ENCODE results near the gene ZFP36. TPM values are rescaled to one million over a fixed set of nuclear protein-coding genes. Genes with fewer than 3 reads are reported as not detected.

ZFP36 gene
- total RNA-seq, 4 donors from 2014 or later, result 32.4 to 109 (median 62.4) TPM

GRCh38 chr19:39438270-39438934 is 31.8 kb downstream of the ZFP36 start:
- no peaks in the 10 kb centered on the region for H3K9me3 ChIP-seq
- peaks cover 7 to 10% of the 10 kb centered on the region in 2 donors for H3K36me3 ChIP-seq
- no peak overlapping the region for H3K27ac ChIP-seq
- intact Hi-C loops (cut with DNase I), result no loop called here
- TF ChIP-seq CTCF (IDR thresholded peaks at IDR 0.05) (no peak), POLR2A (IDR thresholded peaks at IDR 0.05) (no peak)
- DNase-seq, result no peak
- no peak overlapping the region for H3K4me3 ChIP-seq (replicated peaks in 1 of 3)
- no peaks in the 10 kb centered on the region for H3K27me3 ChIP-seq
- H3K4me1 ChIP-seq, result peaks cover 13 to 19% of the 10 kb centered on the region in 2 donors
- WGBS, 2 donors, result 71 to 80% methylated on average over 9 of the region's 9 CpGs

GRCh38 chr19:39444598-39445195 is 38.0 kb downstream of the ZFP36 start:
- H3K4me1 ChIP-seq, result peaks cover 21 to 25% of the 10 kb centered on the region in 2 donors
- H3K9me3 ChIP-seq, result no peaks in the 10 kb centered on the region
- intact Hi-C loops (cut with DNase I), result loop anchor here (10.0 kb wide), 1 partner anchor 90 kb away; the partner anchor contains the start of gene EID2B
- 7 to 9% methylated on average over 17 of the region's 17 CpGs for WGBS, 2 donors
- no peaks in the 10 kb centered on the region for H3K36me3 ChIP-seq
- H3K27ac ChIP-seq, result peak overlapping the region; percentile 84 to 90 (median 88)
- no peaks in the 10 kb centered on the region for H3K27me3 ChIP-seq
- TF ChIP-seq POLR2A (IDR thresholded peaks at IDR 0.05), result no peak
- no peak for TF ChIP-seq CTCF (IDR thresholded peaks at IDR 0.05)
- H3K4me3 ChIP-seq (replicated peaks in 1 of 3), result peak overlapping the region in 2 of 3 donors; percentile 85 to 86
- peak; percentile 7 to 21 for DNase-seq

GRCh38 chr19:39445196-39446111 is 38.8 kb downstream of the ZFP36 start, which contains the start of gene SUPT5H:
Gene SUPT5H, plus strand, starts transcription at chr19:39445582. Its CDS starts 309 bp downstream, at chr19:39445891.
- peak; percentile 55 to 95 for TF ChIP-seq POLR2A (IDR thresholded peaks at IDR 0.05)
- TF ChIP-seq CTCF (IDR thresholded peaks at IDR 0.05), result peak in 1 of 6 experiments; percentile 19
- 0% methylated on average over 34 to 56 of the region's 68 CpGs for WGBS, 2 donors
- Histone ChIP-seq H3K4me3 (replicated peaks in 1 of 3) (peak within 1 kb of the TSS; percentile 71 to 86 (median 85)), H3K9me3 (no peaks in the 10 kb centered on the region), H3K27me3 (no peaks in the 10 kb centered on the region), H3K4me1 (peaks cover 21 to 25% of the 10 kb centered on the region in 2 donors), H3K36me3 (no peaks in the 10 kb centered on the region), H3K27ac (peak within 1 kb of the TSS; percentile 84 to 90 (median 88))
- intact Hi-C loops (cut with DNase I), result loop anchor here (10.0 kb wide), 1 partner anchor 89 kb away; the partner anchor contains the start of gene EID2B
- peak; percentile 98 for DNase-seq

GRCh38 chr19:39446365-39447084 is 39.9 kb downstream of the ZFP36 start:
- peak overlapping the region in 1 of 3 donors; percentile 88 for H3K27ac ChIP-seq
- H3K9me3 ChIP-seq, result no peaks in the 10 kb centered on the region
- DNase-seq, result no peak
- no peaks in the 10 kb centered on the region for H3K36me3 ChIP-seq
- TF ChIP-seq CTCF (IDR thresholded peaks at IDR 0.05) (no peak), POLR2A (IDR thresholded peaks at IDR 0.05) (no peak)
- peaks cover 21 to 25% of the 10 kb centered on the region in 2 donors for H3K4me1 ChIP-seq
- WGBS, 2 donors, result 76 to 85% methylated on average over 16 of the region's 16 CpGs
- intact Hi-C loops (cut with DNase I), result loop anchor here (10.0 kb wide), 1 partner anchor 88 kb away; the partner anchor contains the start of gene EID2B
- H3K27me3 ChIP-seq, result no peaks in the 10 kb centered on the region
- peak overlapping the region in 2 of 3 donors; percentile 85 to 86 for H3K4me3 ChIP-seq (replicated peaks in 1 of 3)
